B cell (primary cell): ENCODE results near the gene GOT1.

Source experiments
- EZH2 ChIP-seq: IDR thresholded peaks from 2 replicates; pipeline ENCODE4 v1.6.1; 2012; ENCODE audit warnings: borderline replicate concordance, low read depth, mild to moderate bottlenecking, moderate library complexity, low read length; ENCODE audit not compliant: insufficient read depth, poor library complexity, severe bottlenecking
- TF ChIP-seq, protein P1 (sequence below): fragments of 200-600 bp; IDR thresholded peaks from one replicate; pipeline ENCODE4 v1.8.0; 2022; ENCODE audit warnings: antibody characterized with exemption, mild to moderate bottlenecking

DNA sequence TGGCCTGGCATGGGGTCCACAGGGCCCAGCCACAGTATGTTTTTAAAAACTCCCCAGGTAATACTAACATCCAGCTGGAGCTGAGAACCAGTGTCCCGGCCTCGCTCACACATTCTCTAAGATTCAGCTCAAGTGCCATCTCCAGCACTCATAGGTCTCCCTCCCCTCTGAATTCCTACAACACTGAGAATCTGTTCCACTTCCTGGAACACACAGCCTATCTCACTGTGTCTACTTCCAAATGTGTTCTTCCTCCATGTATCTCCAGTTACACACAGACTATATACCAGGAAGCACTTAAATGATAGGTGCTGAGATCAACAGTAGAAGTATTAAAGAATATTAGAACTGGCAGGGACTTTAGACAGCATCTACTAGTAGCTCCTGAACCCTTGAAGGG, 10.7 kb downstream of the GOT1 start:
- TF ChIP-seq, protein P1, sequence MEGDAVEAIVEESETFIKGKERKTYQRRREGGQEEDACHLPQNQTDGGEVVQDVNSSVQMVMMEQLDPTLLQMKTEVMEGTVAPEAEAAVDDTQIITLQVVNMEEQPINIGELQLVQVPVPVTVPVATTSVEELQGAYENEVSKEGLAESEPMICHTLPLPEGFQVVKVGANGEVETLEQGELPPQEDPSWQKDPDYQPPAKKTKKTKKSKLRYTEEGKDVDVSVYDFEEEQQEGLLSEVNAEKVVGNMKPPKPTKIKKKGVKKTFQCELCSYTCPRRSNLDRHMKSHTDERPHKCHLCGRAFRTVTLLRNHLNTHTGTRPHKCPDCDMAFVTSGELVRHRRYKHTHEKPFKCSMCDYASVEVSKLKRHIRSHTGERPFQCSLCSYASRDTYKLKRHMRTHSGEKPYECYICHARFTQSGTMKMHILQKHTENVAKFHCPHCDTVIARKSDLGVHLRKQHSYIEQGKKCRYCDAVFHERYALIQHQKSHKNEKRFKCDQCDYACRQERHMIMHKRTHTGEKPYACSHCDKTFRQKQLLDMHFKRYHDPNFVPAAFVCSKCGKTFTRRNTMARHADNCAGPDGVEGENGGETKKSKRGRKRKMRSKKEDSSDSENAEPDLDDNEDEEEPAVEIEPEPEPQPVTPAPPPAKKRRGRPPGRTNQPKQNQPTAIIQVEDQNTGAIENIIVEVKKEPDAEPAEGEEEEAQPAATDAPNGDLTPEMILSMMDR: no peak
- TF ChIP-seq EZH2: no peak
